GM18517 (cell line): Measurements from ENCODE around the gene ZNF521.

Experiments
- ATAC-seq: cut with Tn5 transposase; IDR thresholded peaks from one replicate; pipeline ENCODE4 v1.9.1; 2021; ENCODE audit warnings: mild to moderate bottlenecking, moderate library complexity; ENCODE audit not compliant: unreplicated experiment

ZNF521 gene

DNA sequence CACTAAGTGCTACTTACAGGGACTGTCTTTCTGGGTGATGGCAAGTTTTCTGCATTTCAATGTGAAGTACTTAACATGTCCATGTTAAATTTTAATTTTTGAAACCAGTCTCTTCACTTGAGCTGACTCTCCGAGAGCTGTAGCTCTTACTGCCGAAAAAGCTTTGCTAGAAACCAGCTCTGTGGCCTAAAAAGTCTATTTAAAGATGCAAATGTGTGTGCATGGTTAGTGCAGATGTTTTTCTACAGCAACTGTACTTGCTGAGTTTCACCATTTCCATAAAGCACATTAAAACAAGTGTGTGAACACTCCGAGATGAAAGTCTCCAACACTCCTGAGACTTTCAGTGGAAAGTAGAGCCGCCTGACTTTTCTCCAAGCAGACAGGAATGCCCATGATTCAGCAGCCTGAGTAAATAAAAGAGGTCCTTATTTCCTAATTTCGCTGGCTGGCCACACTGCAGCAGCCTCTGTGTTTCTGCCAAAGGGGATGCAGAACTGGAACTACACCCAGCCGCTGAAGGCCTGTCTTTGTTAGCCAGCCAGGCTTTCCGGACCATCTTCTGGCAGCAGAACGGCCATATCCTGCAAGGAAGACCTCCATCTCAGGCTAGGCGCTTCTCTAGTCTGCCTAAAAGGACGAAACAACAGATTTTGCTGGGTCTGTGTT lies 121.2 kb downstream of the ZNF521 start:
- no peak for ATAC-seq

DNA sequence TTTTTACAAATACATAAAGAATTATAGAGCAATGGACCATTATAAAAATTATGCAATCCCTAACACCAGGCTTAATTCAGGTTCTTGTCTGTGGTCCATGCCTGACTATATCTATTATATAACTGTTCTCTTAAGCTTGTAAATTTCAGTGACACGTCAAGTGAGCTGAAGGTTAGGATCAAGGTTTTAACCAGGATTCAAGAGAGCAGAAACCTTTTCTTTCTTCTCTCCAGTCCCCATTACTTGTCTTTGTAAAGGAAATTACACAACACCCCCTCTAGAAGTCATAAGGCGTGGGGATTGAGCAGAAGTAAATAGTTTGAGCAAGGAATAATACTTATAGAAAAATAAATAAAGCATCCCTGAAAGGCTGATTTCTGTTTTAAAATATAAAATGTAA lies 122.0 kb downstream of the ZNF521 start:
- ATAC-seq: no peak

- no peak for ATAC-seq
Observed at GRCh38 chr18:25229081-25229480, 122.9 kb downstream of the ZNF521 start.

- ATAC-seq: no peak
Observed at GRCh38 chr18:25228410-25228809, 123.6 kb downstream of the ZNF521 start.

DNA sequence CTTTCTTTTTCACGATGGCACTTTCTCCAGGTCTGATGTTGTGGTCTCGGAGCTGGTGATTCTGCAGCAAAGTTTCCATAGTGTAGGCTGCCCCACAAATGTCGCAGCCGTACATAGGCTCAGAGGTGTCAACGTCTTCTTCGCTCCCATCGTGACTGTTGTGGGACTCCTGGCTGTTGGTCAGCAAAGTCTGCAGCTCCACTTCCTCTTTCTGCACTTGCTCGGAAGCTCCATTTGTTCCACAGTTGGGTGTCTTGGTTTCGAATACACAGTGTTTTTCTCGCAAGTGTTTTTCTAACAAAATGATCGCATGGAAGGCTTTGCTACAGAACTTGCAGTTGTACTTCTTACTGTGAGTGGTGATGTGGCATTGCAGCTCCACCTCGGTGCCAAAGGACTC lies 126.8 kb downstream of the ZNF521 start:
- no peak for ATAC-seq

GRCh38 chr18:25223899-25224886 lies 127.8 kb downstream of the ZNF521 start:
- no peak for ATAC-seq

GRCh38 chr18:25223211-25223610 lies 128.8 kb downstream of the ZNF521 start:
- ATAC-seq: no peak

DNA sequence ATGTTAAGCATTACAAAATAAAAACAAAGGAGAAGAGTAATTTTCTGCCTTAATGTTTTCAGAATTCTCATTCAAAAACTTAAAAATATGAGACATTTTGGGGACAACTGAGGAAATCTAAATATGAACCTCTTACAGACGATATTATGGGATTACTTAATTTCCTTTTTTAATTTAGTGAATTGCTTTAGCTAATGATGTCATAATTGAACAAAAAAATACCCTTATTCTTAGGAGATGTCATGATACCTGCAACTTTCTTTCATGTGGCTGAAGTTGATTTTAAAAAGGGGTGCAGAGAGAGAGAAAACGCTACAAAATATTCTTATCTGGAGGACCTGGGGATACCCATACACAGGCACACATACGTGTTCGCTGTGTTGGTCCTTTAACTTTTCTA lies 129.3 kb downstream of the ZNF521 start:
- no peak for ATAC-seq

DNA sequence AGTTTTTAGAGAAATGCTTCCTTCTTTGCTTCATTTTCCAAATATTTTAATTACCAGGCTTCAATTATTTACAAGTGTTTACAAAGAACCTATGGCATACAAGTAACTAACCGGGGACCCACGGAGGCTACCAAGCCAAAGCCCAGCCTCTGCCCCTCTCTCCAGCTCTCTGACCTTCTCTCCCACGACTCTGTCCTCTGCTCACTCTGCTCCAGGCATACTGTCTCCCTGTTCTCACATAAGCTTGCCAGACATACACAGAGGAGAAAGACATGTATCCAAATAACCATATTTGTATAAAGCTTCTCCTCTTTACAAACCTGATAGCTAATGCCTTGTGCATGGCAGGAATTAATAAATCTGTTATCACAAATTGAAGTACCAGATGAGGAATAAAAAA lies 141.3 kb downstream of the ZNF521 start:
- ATAC-seq: no peak

DNA sequence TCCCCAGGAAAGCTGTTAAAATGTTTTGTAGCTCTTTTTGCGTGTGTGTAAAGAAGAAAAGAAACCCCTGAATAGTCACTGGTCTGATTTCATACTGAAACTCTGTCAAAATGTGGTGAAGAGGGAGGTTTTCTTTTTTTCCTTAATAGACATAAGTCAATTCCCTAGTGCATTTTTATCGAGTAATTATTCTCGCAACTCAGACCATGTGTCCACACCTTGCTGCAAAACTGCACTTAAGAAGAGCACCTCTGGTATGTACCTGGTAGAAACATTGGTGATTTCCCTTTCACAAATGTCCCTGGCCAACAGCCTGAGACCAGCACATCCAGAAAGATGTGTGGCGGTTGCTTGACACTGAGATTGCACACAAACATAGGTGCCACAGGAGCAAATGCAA lies 159.9 kb downstream of the ZNF521 start:
- no peak for ATAC-seq

- ATAC-seq: peak; percentile 96
Observed at GRCh38 chr18:25190472-25190871, 161.5 kb downstream of the ZNF521 start.

GRCh38 chr18:25189391-25190185 lies 162.4 kb downstream of the ZNF521 start:
- no peak for ATAC-seq

GRCh38 chr18:25187521-25188192 lies 164.3 kb downstream of the ZNF521 start:
- ATAC-seq: no peak

DNA sequence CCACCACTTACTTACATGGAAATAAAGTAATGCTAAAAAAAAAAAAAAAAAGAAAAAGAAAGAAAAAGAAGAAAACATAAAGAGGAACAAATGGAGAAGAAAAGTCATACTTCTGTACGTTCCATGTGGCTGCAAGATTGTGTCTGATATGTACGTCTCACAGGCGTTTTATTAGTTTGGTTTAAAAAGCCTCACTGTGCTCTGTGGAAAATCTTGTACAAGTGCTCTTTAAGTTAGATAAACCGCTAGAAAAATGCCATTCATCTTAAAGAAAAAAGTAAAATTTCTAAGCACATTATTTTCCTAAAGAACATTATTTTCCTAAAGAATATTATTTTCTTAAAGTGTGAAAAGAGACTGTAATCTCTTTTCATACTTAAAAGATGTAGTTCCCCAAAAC lies 165.1 kb downstream of the ZNF521 start:
- no peak for ATAC-seq

- ATAC-seq: no peak
Observed at GRCh38 chr18:25181993-25182392, 170.0 kb downstream of the ZNF521 start.

DNA sequence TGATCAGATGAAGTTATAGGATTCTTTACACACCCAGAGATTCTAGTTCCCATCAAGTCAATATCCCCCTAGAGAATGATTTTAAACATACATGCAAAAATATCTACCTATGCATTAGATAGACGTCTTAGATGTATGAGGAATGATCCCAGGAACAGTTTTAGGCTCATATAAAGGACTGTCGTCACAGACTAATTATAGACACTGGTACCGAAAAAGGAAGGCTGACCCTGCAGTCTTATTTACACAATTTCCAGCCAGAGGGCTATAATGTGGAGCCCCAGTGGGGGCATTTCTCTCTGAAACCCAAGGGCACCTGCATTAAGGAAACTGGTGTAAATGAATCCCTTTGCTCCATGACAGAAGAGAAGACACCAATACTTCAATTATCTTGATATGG lies 170.4 kb downstream of the ZNF521 start:
- no peak for ATAC-seq

DNA sequence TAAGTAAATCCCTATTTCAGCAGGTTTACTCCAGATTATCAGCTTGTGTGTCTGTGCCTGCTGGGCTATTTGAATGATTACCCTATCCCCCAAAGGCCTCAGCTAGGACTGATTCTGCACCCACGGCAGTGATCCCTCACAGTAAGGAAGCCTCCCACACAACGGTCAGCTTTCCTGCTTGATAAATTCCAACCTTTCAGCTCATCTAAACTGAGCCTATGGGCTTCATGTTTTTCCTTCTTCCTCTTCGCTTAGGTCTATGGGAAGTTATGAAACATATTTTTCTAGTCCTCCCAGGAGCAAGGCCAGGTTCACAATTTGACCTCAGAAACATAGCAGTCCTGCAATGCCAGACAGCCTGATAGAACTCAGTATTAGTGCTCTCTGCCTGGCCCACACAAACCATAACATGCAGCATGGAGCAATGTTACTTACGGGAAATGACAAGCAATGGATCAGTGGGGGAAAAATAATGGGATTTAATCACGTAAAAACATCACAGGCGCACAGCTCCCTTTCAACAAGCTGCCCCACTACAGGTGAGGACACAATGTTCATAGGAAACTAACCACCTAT lies 170.9 kb downstream of the ZNF521 start:
- ATAC-seq: no peak

DNA sequence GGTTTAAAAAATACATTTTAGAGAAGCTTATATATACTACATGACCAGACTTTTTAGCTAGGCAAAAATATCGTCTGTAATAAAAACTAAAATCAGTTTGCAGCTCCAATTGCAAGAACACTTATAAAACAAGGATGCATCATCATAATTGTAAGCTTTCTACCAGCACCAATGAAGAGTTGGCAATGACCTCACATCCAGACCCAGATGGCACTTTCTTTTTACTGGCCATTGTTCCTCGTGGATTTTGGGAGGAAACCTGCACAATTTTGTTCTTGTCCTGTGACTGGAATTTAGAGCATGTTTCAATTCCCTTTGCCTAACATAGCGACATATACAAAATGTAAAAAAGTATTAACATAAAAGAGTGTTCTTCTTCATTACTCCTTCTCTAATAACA lies 174.3 kb downstream of the ZNF521 start:
- ATAC-seq: no peak

DNA sequence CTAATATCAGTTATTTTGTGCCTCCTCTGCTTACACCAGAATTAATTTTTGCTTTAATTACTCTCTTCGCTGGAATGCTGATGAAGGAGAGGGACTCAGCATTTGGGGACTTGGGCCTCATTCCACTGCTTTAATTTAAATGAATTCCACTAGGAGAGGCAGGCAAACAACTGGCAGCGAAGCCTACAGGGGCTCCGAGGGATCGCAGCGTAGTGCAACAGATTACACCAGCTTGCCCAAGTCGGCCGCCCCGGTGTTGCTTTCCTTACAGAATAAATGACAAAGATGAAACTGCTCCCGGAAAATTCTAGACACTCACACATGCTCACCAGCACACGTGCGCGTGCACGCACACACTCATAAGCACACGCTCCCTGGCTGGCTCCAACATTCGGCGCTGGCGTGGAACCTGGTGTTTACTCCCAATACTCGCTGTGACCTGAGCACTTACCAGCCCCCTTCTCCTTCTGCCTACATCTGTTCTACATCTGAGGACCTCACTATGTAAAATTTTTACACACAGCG lies 175.4 kb downstream of the ZNF521 start:
- ATAC-seq: no peak
